Esophagus squamous epithelium (tissue), 5 donors: Measurements from ENCODE around the gene ZBTB45. TPM values are rescaled to one million over a fixed set of nuclear protein-coding genes. Genes with fewer than 3 reads are reported as not detected.

Experiments
- DNase-seq: peaks from one replicate; lab custom pipeline; 2025; lab: John Stamatoyannopoulos, UW
- H3K27ac ChIP-seq, 4 donors: fragments of 200-600 bp; sonication (generic); one replicate each; pipeline ENCODE4 v1.5.1; 2016 to 2019; ENCODE audit warnings: mild to moderate bottlenecking in 1 of 4
- H3K27me3 ChIP-seq, 4 donors: fragments of 200-600 bp; sonication (generic); 1 replicate in 3 of 4; 2 replicates in 1 of 4; pipeline versions ENCODE4 v1.5.1 to v1.6.0; 2017 to 2021; ENCODE audit warnings: antibody characterized with exemption in 1 of 4
- H3K36me3 ChIP-seq, 3 donors: fragments of 200-600 bp; sonication (generic); one replicate each; pipeline ENCODE4 v1.5.1; 2016 to 2019
- H3K4me1 ChIP-seq, 3 donors: fragments of 200-600 bp; sonication (generic); one replicate each; pipeline ENCODE4 v1.5.1; 2017 to 2019
- H3K4me3 ChIP-seq, 4 donors: fragments of 200-600 bp; sonication (generic); 1 replicate in 3 of 4; 2 replicates in 1 of 4; pipeline ENCODE4 v1.5.1; 2016 to 2019; ENCODE audit warnings: mild to moderate bottlenecking in 2 of 4, moderate library complexity in 1 of 4
- H3K9me3 ChIP-seq, 3 donors: fragments of 200-600 bp; sonication (generic); one replicate each; pipeline ENCODE4 v1.5.1; 2016 to 2019
- POLR2A ChIP-seq, 4 donors: fragments of 450-650 bp; IDR thresholded peaks; one replicate each; pipeline ENCODE4 v1.6.1; 2017; ENCODE audit warnings: antibody characterized with exemption in 4 of 4, mild to moderate bottlenecking in 4 of 4, moderate library complexity in 3 of 4
- WGBS, 2 donors: methylation state at CpG; one replicate each; pipeline ENCODE4 v1.1.5; 2018; 5-methylcytosine and 5-hydroxymethylcytosine counted together
- intact Hi-C: fragments of 100-400 bp; cut with DNase I; formaldehyde crosslinking; loops from one replicate; pipeline ENCODE4 v1.15.0; 2022
- total RNA-seq, 4 donors: library from RNA; depleted of rRNA; stranded (reverse); fragments of >200 nt; gene quantifications; one replicate each; pipeline ENCODE4 v1.1.0, GENCODE V29; 2016
- TF ChIP-seq, protein P1 (sequence below), 6 experiments: fragments of 450-650 bp in 4 of 6; fragments of 200-600 bp in 2 of 6; sonication (generic) in 2 of 6; IDR thresholded peaks; one replicate each; pipeline ENCODE4 v1.5.1; 2016 to 2019; ENCODE audit warnings: antibody characterized with exemption in 6 of 6, mild to moderate bottlenecking in 4 of 6, moderate library complexity in 4 of 6
- donor health status: DM: yes; HTN: yes; CAD: no.

Gene ZBTB45
- total RNA-seq, 4 donors from 2014 or later: 6.9 to 11.1 (median 8.3) TPM

GRCh38 chr19:58500242-58500641 is 19.4 kb downstream of the ZBTB45 start:
- H3K4me3 ChIP-seq: peak overlapping the region in 2 of 4 donors; percentile 55 to 72
- no peak for DNase-seq
- TF ChIP-seq, protein P1, sequence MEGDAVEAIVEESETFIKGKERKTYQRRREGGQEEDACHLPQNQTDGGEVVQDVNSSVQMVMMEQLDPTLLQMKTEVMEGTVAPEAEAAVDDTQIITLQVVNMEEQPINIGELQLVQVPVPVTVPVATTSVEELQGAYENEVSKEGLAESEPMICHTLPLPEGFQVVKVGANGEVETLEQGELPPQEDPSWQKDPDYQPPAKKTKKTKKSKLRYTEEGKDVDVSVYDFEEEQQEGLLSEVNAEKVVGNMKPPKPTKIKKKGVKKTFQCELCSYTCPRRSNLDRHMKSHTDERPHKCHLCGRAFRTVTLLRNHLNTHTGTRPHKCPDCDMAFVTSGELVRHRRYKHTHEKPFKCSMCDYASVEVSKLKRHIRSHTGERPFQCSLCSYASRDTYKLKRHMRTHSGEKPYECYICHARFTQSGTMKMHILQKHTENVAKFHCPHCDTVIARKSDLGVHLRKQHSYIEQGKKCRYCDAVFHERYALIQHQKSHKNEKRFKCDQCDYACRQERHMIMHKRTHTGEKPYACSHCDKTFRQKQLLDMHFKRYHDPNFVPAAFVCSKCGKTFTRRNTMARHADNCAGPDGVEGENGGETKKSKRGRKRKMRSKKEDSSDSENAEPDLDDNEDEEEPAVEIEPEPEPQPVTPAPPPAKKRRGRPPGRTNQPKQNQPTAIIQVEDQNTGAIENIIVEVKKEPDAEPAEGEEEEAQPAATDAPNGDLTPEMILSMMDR (IDR thresholded peaks at IDR 0.05): no peak
- no peak for TF ChIP-seq POLR2A (IDR thresholded peaks at IDR 0.05)
- 89 to 90% methylated on average over 4 to 7 of the region's 14 CpGs for WGBS, 2 donors
- H3K27ac ChIP-seq: no peak overlapping the region
- H3K4me1 ChIP-seq: peaks cover 10 to 30% (median 18%) of the 10 kb centered on the region in 3 donors
- no peaks in the 10 kb centered on the region for H3K36me3 ChIP-seq
- no peaks in the 10 kb centered on the region for H3K9me3 ChIP-seq
- intact Hi-C loops: no loop called here
- no peaks in the 10 kb centered on the region for H3K27me3 ChIP-seq

GRCh38 chr19:58499021-58499927 is 20.3 kb downstream of the ZBTB45 start:
- peak in 1 of 4 donors; percentile 32 for TF ChIP-seq POLR2A (IDR thresholded peaks at IDR 0.05)
- TF ChIP-seq, protein P1 (IDR thresholded peaks at IDR 0.05): peak in 4 of 6 experiments; percentile 18 to 42 (median 34)
- WGBS, 2 donors: 6% methylated on average over 8 to 21 of the region's 60 CpGs
- peaks cover 10 to 30% (median 18%) of the 10 kb centered on the region in 3 donors for H3K4me1 ChIP-seq
- no peaks in the 10 kb centered on the region for H3K36me3 ChIP-seq
- peak; percentile 87 for DNase-seq
- H3K27me3 ChIP-seq: no peaks in the 10 kb centered on the region
- intact Hi-C loops: no loop called here
- H3K9me3 ChIP-seq: no peaks in the 10 kb centered on the region
- H3K27ac ChIP-seq: peak overlapping the region; percentile 77 to 89 (median 87)
- peak overlapping the region; percentile 41 to 72 (median 62) for H3K4me3 ChIP-seq

GRCh38 chr19:58498316-58499020 is 21.1 kb downstream of the ZBTB45 start:
- H3K27ac ChIP-seq: peak overlapping the region; percentile 10 to 89 (median 87)
- H3K9me3 ChIP-seq: no peaks in the 10 kb centered on the region
- H3K27me3 ChIP-seq: no peaks in the 10 kb centered on the region
- H3K36me3 ChIP-seq: no peaks in the 10 kb centered on the region
- intact Hi-C loops: no loop called here
- TF ChIP-seq POLR2A (IDR thresholded peaks at IDR 0.05): no peak
- TF ChIP-seq, protein P1 (IDR thresholded peaks at IDR 0.05): no peak
- no peak for DNase-seq
- H3K4me3 ChIP-seq: peak overlapping the region; percentile 41 to 72 (median 62)
- H3K4me1 ChIP-seq: peaks cover 10 to 30% (median 18%) of the 10 kb centered on the region in 3 donors
- WGBS, 2 donors: 58 to 66% methylated on average over 10 to 11 of the region's 22 CpGs

DNA sequence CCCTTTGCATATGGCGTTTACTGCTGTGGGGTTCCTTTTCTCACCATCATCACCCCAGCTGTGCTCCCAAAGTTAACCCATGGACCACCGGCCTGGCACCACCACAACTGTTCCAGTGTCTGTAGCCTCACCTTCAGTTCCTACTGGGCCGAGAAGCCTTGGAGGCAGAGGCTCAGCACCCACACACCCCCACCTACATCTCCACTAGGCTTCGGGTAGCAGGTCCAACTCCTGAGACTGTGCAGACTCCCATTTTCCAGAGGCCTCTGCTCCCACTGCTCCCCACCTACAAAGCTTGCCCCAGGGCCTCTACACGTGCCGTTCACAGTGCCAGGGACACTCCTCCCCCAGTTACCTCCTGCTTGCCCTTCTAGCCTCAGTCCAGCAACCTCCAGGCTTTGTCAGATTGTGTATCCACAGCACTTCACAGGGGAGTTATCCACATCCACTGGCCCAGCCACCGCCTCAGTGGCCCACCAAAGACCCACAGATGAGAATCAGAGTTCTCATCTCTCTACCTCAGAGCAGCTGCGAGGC is 21.9 kb downstream of the ZBTB45 start:
- Histone ChIP-seq H3K9me3 (no peaks in the 10 kb centered on the region), H3K4me1 (peaks cover 10 to 30% (median 18%) of the 10 kb centered on the region in 3 donors), H3K27me3 (no peaks in the 10 kb centered on the region), H3K27ac (no peak overlapping the region), H3K36me3 (no peaks in the 10 kb centered on the region), H3K4me3 (no peak overlapping the region)
- TF ChIP-seq, protein P1 (IDR thresholded peaks at IDR 0.05): no peak
- TF ChIP-seq POLR2A (IDR thresholded peaks at IDR 0.05): no peak
- 36 to 76% methylated on average over 3 to 5 of the region's 8 CpGs for WGBS, 2 donors
- intact Hi-C loops: no loop called here
- no peak for DNase-seq
